HG03095 (cell line): ENCODE measurements around the gene HEXD.
"Not testable (repeated sequence)": the region's sequence is repeated elsewhere in the genome, so short reads cannot be mapped to it uniquely, and the experiment has no call there.

Experiments used
- ATAC-seq: cut with Tn5 transposase; IDR thresholded peaks from one replicate; pipeline ENCODE4 v1.9.1; 2021; ENCODE audit warnings: moderate library complexity; ENCODE audit not compliant: unreplicated experiment

The HEXD gene

GRCh38 chr17:82439829-82440365, 21.8 kb downstream of the HEXD start:
- ATAC-seq = no peak

- no peak for ATAC-seq
Measured at GRCh38 chr17:82440469-82440981, 22.4 kb downstream of the HEXD start.

- ATAC-seq = no peak
Measured at GRCh38 chr17:82440991-82441627, 23.0 kb downstream of the HEXD start.

GRCh38 chr17:82441691-82442487, 23.7 kb downstream of the HEXD start:
- no peak for ATAC-seq

- ATAC-seq = no peak
Measured at GRCh38 chr17:82442643-82443464, 24.7 kb downstream of the HEXD start.

GRCh38 chr17:82443465-82444283, 25.5 kb downstream of the HEXD start:
- ATAC-seq = no peak

- ATAC-seq = no peak
Measured at GRCh38 chr17:82444284-82444893, 26.2 kb downstream of the HEXD start.

- no peak for ATAC-seq
Measured at GRCh38 chr17:82444941-82445521, 26.9 kb downstream of the HEXD start.

GRCh38 chr17:82445542-82445941, 27.4 kb downstream of the HEXD start:
- ATAC-seq = no peak

- no peak for ATAC-seq
Measured at GRCh38 chr17:82446124-82446523, 28.0 kb downstream of the HEXD start.

GRCh38 chr17:82446649-82447048, 28.5 kb downstream of the HEXD start:
- no peak for ATAC-seq

GRCh38 chr17:82447876-82448275, 29.7 kb downstream of the HEXD start:
- no peak for ATAC-seq

GRCh38 chr17:82449131-82449882, 31.2 kb downstream of the HEXD start:
- ATAC-seq = peak; percentile 51

- peak; percentile 4 for ATAC-seq
Measured at GRCh38 chr17:82449883-82450356, 31.8 kb downstream of the HEXD start.

GRCh38 chr17:82450357-82451106, 32.4 kb downstream of the HEXD start, which contains the start of gene CYBC1:
Gene CYBC1 (minus strand): TSS chr17:82450752. CDS start chr17:82449254, 1,498 bp downstream.
- ATAC-seq = peak; percentile 47

- no peak for ATAC-seq
Measured at GRCh38 chr17:82452162-82452561, 34.0 kb downstream of the HEXD start.

GRCh38 chr17:82453151-82453550, 35.0 kb downstream of the HEXD start:
- ATAC-seq = not testable (repeated sequence)

- not testable (repeated sequence) for ATAC-seq
Measured at GRCh38 chr17:82453706-82454105, 35.6 kb downstream of the HEXD start.
